Suppressor macrophage treated with lipopolysaccharide for 4 hours (primary cell): ENCODE data around the gene ASB10.
A peak's percentile ranks its signal among the peaks of the same experiment; 100 is the strongest.

ENCODE experiments used
- DNase-seq: peaks from one replicate; pipeline ENCODE4 v3.0.0-alpha.2; 2020

The ASB10 gene

GRCh38 chr7:151186640-151187408, at the start of gene ASB10:
ASB10 (minus strand) TSS chr7:151187250; CDS start chr7:151187130, 120 bp downstream.
- no peak for DNase-seq

- no peak for DNase-seq
Observed at GRCh38 chr7:151236406-151236805, 49.4 kb upstream of the ASB10 start.

GRCh38 chr7:151235091-151235787, 48.2 kb upstream of the ASB10 start:
- no peak for DNase-seq

GRCh38 chr7:151233804-151234203, 46.8 kb upstream of the ASB10 start:
- no peak for DNase-seq

- DNase-seq = peak; percentile 75
Observed at GRCh38 chr7:151232917-151233701, 46.1 kb upstream of the ASB10 start.

- DNase-seq = peak; percentile 92
Observed at GRCh38 chr7:151232091-151232916, 45.3 kb upstream of the ASB10 start, which contains the start of gene CHPF2. CHPF2 (plus strand) TSS chr7:151232483; CDS start chr7:151234012, 1,529 bp downstream.

GRCh38 chr7:151231080-151231479, 44.0 kb upstream of the ASB10 start:
- DNase-seq = no peak

GRCh38 chr7:151229249-151229648, 42.2 kb upstream of the ASB10 start:
- DNase-seq = no peak

- DNase-seq = no peak
Observed at GRCh38 chr7:151228024-151228866, 41.2 kb upstream of the ASB10 start.

GRCh38 chr7:151226875-151227782, 40.1 kb upstream of the ASB10 start, which contains the start of gene ABCF2:
ABCF2 (minus strand) TSS chr7:151227205; CDS start chr7:151226458, 747 bp downstream.
- DNase-seq = peak; percentile 99

GRCh38 chr7:151226560-151226874, 39.5 kb upstream of the ASB10 start:
- no peak for DNase-seq

GRCh38 chr7:151225948-151226510, 39.0 kb upstream of the ASB10 start:
- peak; percentile 76 for DNase-seq

- no peak for DNase-seq
Observed at GRCh38 chr7:151223728-151224127, 36.7 kb upstream of the ASB10 start.

- no peak for DNase-seq
Observed at GRCh38 chr7:151218170-151218569, 31.1 kb upstream of the ASB10 start.

GRCh38 chr7:151215396-151215795, 28.3 kb upstream of the ASB10 start:
- DNase-seq = no peak

- DNase-seq = no peak
Observed at GRCh38 chr7:151213826-151214225, 26.8 kb upstream of the ASB10 start.

GRCh38 chr7:151212626-151213025, 25.6 kb upstream of the ASB10 start:
- no peak for DNase-seq

GRCh38 chr7:151211155-151211772, 24.2 kb upstream of the ASB10 start:
- no peak for DNase-seq

GRCh38 chr7:151210087-151210854, 23.2 kb upstream of the ASB10 start, which contains the start of gene H2BK1:
H2BK1 (minus strand) TSS chr7:151210488; CDS start chr7:151210318, 170 bp downstream.
- no peak for DNase-seq
